Daoy (cell line): ENCODE data around the gene MOB1B. TPM values are rescaled to one million over a fixed set of nuclear protein-coding genes. Genes with fewer than 3 reads are reported as not detected.
A peak's percentile ranks its signal among the peaks of the same experiment; 100 is the strongest.
"Not testable (repeated sequence)": the region's sequence is repeated elsewhere in the genome, so short reads cannot be mapped to it uniquely, and the experiment has no call there.

Experiments
- DNase-seq: peaks from one replicate; pipeline ENCODE4 v3.0.0-alpha.2; 2015; ENCODE audit warnings: low read depth
- total RNA-seq: library from RNA; depleted of rRNA; stranded (reverse); fragments of >200 nt; shearing (Covaris generic); gene quantifications from 2 replicates; pipeline ENCODE4 v1.2.3, GENCODE V29; 2014; rRNA removed

Gene MOB1B
- total RNA-seq, 1 experiment from 2014 or later: 3.0 TPM

DNA sequence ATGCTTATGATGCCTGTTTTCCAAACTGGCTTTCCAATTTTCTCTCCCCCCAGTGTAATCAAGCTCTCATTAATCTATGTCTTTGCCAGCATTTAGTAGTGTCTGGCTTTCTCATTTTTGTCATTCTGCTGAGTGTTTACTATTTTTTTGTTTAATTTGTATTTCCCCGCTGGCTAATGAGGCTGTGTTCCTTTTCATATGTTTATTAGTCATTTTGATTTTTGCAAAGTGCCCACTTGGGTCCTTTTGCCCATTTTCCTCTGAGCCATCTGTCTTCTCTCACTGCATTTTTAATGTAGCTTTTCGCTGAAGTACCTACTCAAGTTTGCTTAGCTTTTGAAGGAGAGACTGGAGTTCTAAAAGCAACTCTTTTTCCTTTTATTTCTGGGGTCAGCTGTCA lies 106.0 kb downstream of the MOB1B start:
- DNase-seq: no peak

DNA sequence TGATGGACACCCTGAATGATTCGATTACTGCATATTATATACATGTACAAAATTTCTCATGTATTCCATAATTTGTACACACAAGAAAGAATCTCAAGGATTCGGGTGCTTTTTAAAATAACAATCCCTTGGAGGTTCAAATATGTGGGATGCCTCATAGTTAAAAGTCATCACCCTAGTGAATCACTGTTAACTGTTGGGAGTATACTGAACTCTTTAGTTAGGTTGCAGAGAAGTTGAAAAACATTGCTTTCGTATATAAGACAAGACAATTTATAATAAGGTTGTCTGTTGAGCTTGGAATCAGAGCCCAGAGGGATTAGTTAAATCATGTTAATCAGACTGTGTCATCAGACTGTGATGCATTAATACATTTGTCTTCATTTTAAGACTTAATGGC lies 106.9 kb downstream of the MOB1B start:
- DNase-seq: no peak

DNA sequence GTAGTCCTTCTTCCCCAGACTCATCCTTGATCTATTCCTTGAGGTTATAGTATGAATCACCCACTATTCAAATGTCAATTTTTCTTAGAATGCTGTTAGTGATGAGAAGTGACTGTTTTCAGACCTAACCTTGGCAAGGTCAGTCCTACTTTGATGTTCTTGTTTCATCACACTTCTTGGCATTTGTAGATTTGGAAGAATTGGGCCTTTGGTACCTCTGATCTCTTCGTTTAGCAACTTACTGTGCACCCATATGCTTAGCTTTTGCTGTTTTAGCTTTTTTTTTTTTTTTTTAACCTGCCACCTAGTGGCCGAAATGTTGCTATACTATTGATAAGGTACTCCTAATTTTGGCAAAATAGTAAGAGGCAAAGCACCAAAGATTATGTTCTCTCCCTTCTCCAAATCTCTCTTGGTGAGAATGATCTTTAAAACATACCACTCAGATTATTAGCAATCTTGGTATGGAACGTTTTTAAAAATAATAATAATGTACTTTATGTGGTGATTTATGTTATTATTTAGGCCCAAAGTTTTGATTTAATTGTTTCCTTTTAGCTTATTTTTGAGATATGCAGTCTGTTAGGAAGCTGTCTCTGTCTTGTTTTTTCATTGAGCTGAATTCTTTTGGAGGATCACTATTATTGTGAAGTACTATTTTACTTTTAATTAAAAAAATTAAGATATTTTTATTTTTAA lies 107.9 kb downstream of the MOB1B start:
- no peak for DNase-seq

DNA sequence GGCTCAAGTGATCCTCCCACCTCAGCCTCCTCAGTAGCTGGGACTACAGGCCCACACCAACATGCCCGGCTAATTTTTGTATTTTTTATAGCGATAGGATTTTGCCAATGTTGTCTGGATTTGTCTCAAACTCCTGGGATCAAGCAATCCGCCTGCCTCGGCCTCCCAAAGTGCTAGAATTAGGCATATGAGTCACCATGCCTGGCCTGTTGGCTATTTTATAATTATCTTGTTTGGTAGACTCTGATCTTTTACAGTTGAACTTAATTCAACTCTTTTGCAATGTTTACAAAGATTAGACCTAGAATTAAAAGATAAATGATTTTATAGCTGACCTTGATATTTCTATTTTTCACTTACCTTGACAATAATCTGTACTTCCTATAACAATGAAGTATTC lies 109.3 kb downstream of the MOB1B start:
- DNase-seq: no peak

DNA sequence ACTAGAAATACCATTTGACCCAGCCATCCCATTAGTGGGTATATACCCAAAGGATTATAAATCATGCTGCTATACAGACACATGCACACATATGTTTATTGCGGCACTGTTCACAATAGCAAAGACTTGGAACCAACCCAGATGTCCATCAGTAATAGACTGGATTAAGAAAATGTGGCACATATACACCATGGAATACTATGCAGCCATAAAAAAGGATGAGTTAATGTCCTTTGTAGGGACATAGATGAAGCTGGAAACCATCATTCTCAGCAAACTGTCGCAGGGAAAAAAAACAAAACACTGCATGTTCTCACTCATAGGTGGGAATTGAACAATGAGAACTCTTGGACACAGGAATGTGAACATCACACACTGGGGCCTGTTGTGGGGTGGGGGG lies 115.2 kb downstream of the MOB1B start:
- DNase-seq: not testable (repeated sequence)

DNA sequence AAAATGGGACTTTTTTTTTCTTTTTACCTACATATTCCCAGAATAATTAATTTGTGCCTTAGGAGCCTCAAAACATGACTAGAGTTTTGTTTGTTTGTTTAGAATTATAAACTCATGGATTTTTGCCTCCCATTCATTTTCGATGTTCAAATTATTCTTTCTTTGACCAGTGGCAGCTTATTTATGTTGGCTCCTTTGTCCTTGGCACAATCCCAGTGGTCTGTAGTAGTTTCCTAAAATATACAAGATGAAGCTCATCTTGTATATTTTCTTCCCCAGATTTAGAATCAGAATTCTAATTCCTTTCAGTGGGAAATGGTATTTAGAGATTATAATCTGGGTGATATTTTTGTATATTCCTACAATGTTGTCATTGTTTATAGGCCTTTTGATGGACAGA lies 118.4 kb downstream of the MOB1B start:
- DNase-seq: no peak

DNA sequence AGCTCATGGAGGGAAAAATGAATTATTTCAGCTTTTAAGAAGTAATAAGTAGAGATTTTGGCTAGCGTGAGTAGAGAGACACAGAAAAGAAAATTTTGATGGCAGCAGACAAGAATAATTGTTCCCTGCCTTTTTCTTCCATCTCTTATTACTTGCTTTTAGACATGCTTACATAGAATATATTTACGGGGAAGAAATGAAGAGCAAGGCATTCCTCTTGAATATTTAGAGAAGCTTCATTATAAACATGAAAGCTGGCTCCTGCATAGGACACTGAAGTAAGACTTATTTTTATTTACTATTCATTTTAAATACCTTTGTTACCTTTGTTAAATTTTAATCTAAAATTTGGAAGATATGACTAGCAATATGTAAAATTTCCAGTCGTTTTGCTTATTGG lies 123.5 kb downstream of the MOB1B start:
- no peak for DNase-seq

DNA sequence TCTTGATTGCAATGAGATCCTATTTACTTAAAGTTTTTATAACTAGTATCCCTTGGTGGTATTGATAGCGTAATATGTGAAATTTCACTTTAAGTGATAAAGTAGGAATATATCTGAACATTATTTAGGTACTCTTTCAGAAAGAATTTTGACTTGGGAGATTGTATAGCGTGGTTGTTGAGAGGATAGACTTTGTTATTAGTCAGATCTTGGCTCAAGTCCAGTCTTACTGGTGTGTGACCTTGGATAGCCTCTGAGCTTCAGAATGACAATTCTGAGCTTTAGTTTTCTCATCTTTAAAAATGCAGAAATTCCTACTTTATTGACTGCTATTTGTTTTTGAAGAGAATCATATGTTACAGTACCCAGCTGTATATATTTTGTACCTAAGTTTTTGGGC lies 123.9 kb downstream of the MOB1B start:
- peak; percentile 50 for DNase-seq

DNA sequence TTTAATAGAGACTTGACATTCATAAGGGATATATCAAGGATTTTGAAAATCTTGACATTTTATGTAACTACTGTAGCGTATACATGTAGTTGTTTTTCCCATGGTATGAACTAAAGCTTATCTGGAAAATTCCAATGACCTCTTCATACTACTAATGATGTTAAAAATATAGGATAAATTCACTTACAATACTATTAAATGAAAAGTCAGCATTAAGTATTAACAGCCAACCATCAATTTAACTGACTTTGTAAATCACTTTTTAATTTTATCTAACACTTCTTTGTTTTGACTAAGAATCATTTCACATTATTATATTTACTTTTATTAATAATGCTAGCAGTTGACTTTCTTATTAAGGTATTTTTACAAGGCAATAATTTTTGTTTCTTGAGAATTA lies 125.4 kb downstream of the MOB1B start:
- no peak for DNase-seq

DNA sequence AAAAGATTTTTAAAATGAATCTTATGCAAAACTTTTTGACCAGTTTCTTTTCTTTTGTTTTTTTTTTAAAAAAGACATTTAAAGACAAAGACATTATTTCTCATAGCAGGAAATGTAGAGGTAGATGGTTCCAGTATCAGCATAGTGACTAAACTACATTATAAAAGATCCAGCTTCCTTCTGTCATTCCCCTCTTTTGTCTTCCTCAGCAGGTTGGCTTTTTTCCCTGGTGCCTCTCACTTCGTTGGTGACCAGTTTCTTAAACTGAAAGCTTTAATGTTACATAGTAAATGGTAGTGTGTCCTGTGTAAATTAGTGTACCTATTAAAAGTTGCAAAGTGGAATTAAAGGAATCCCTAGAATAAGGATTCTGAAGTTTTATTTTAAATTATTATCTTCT lies 127.3 kb downstream of the MOB1B start:
- no peak for DNase-seq

DNA sequence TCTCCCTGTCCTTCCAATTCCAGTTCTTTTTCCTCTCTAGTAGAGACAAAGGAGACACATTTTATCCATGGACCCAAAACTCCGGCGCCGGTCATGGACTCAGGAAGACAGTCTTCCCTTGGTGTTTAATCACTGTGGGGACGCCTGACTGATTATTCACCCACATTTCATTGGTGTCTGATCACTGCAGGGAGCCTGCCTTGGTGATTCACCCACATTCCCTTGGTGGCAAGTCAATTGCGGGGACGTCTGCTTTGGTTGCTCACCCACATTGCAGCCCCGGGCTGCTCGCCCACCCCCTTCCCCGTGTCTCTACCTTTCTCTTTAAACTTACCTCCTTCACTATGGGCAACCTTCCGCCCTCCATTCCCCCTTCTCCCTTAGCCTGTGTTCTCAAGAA lies 129.9 kb downstream of the MOB1B start:
- DNase-seq: peak; percentile 50

Other genes with a start within 250 kb of the MOB1B start
- not detected in 2 replicates for gene JCHAIN, start 235.9 kb upstream of the MOB1B start, total RNA-seq
- 15.7 and 20.0 TPM in 2 replicates for gene UTP3, start 213.8 kb upstream of the MOB1B start, total RNA-seq
- gene RUFY3, start 180.4 kb upstream of the MOB1B start, total RNA-seq: 8.3 and 13.9 TPM in 2 replicates
- 66.8 and 79.3 TPM in 2 replicates for gene GRSF1, start 62.5 kb upstream of the MOB1B start, total RNA-seq
- 28.7 and 30.2 TPM in 2 replicates for gene DCK, start 91.3 kb downstream of the MOB1B start, total RNA-seq